ENCODE measurements around the gene ROBO2.

ROBO2 gene

DNA sequence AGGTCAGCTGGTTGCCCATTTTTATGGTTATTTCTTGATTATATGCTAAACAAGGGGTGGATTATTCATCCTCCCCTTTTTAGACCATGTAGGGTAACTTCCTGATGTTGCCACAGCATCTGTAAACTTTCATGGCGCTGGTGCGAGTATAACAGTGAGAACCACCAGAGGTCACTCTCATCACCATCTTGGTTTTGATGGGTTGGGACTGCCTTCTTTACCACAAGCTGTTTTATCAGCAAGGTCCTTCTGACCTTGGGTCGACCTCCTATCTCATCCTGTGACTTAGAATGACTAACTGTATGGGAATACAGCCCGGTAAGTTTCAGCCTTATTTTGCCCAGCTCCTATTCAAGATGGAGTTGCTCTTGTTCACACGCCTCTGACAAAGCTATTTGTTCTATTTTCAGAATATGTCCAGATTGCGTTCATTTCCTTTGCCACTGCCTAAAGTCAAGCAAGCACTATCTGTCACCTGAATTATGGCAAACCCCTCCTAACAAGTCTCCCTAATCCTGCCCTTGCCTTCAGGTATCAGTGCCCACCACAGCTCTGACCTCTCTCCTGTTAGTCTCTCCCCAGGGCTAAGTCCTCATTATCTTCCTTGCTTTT is 308.5 kb downstream of the ROBO2 start:
- Histone ChIP-seq H3K79me2 (no peaks in the 10 kb centered on the region), H3K27me3 (ENCODE audit: control insufficient read depth, insufficient read depth, low read length) (no peaks in the 10 kb centered on the region), H3K27ac (no peak overlapping the region), H3K4me1 (no peaks in the 10 kb centered on the region), H3K4me3 (ENCODE audit: low read depth, low read length) (no peak overlapping the region), H3K4me2 (ENCODE audit: low read length) (no peak overlapping the region), H2AFZ (no peak overlapping the region), H3K9me3 (ENCODE audit: control insufficient read depth, low read length) (no peaks in the 10 kb centered on the region), H3K36me3 (ENCODE audit: control insufficient read depth, insufficient read depth, low read length) (no peaks in the 10 kb centered on the region), H3K9ac (no peak overlapping the region)
- TF ChIP-seq, protein P1, sequence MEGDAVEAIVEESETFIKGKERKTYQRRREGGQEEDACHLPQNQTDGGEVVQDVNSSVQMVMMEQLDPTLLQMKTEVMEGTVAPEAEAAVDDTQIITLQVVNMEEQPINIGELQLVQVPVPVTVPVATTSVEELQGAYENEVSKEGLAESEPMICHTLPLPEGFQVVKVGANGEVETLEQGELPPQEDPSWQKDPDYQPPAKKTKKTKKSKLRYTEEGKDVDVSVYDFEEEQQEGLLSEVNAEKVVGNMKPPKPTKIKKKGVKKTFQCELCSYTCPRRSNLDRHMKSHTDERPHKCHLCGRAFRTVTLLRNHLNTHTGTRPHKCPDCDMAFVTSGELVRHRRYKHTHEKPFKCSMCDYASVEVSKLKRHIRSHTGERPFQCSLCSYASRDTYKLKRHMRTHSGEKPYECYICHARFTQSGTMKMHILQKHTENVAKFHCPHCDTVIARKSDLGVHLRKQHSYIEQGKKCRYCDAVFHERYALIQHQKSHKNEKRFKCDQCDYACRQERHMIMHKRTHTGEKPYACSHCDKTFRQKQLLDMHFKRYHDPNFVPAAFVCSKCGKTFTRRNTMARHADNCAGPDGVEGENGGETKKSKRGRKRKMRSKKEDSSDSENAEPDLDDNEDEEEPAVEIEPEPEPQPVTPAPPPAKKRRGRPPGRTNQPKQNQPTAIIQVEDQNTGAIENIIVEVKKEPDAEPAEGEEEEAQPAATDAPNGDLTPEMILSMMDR (IDR thresholded peaks at IDR 0.05): no peak

DNA sequence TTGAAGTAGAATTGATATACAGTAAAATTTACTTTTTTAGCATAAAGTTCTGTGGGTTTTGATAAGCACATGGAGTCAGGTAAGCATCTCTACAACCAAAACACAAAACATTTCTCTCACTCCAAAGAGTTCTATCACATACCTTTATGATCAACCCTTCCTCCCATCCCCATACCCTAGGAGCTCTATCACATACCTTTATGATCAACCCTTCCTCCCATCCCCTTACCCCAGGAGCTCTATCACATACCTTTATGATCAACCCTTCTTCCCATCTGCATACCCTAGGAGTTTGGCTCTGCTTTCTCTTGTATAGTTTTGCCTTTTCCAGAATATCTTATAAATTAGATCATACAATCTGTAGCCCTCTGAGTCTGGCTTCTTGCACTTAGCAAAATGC is 315.1 kb downstream of the ROBO2 start:
- no peaks in the 10 kb centered on the region for H3K4me1 ChIP-seq
- no peak overlapping the region for H3K4me2 ChIP-seq (ENCODE audit: low read length)
- TF ChIP-seq, protein P1 (IDR thresholded peaks at IDR 0.05): no peak
- H3K4me3 ChIP-seq (ENCODE audit: low read depth, low read length): no peak overlapping the region
- no peak overlapping the region for H3K27ac ChIP-seq
- no peak overlapping the region for H2AFZ ChIP-seq
- H3K36me3 ChIP-seq (ENCODE audit: control insufficient read depth, insufficient read depth, low read length): no peaks in the 10 kb centered on the region
- H3K9ac ChIP-seq: no peak overlapping the region
- H3K79me2 ChIP-seq: no peaks in the 10 kb centered on the region
- H3K27me3 ChIP-seq (ENCODE audit: control insufficient read depth, insufficient read depth, low read length): no peaks in the 10 kb centered on the region
- H3K9me3 ChIP-seq (ENCODE audit: control insufficient read depth, low read length): no peaks in the 10 kb centered on the region

DNA sequence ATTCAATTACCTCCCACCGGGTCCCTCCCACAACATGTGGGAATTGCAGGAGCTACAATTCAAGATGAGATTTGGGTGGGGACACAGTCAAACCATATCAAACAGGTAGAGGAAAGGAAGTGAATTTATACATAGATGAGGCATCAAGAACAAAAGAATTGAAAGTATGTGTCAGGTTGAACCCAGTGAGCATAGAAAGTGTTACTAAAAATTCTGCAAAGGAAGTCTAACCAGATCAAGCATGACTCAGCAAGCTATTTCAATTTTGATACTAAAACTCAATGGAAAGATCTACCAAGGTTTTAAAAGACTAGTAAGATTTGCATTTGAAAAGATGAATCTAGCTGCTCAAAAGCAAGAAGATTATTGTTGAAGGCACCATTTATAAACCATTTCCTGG is 323.0 kb downstream of the ROBO2 start:
- Histone ChIP-seq H3K9me3 (ENCODE audit: control insufficient read depth, low read length) (no peaks in the 10 kb centered on the region), H3K4me2 (ENCODE audit: low read length) (no peak overlapping the region), H3K27ac (no peak overlapping the region), H3K27me3 (ENCODE audit: control insufficient read depth, insufficient read depth, low read length) (no peaks in the 10 kb centered on the region), H3K79me2 (no peaks in the 10 kb centered on the region), H2AFZ (no peak overlapping the region), H3K4me1 (no peaks in the 10 kb centered on the region), H3K9ac (no peak overlapping the region), H3K4me3 (ENCODE audit: low read depth, low read length) (no peak overlapping the region), H3K36me3 (ENCODE audit: control insufficient read depth, insufficient read depth, low read length) (no peaks in the 10 kb centered on the region)
- TF ChIP-seq, protein P1 (IDR thresholded peaks at IDR 0.05): no peak

DNA sequence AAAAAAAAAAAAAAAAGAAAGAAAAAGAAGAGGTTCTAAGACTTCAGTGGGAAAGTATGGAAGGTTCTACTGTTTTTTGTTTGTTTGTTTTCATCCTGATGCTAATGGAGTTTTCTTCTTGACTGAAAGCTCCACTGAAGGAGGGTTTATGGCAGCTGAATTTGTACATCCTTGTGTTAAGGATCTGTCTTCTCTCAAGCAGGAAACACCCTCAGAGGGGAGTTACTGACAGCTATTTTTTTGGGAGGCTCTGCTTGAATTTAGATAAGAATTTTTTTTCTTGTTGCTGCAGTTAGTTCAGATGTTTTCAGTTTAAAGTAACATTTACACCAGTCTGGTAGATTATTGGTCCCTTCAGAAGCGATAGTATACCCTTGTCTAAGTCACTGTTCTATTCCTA is 325.3 kb downstream of the ROBO2 start:
- no peaks in the 10 kb centered on the region for H3K9me3 ChIP-seq (ENCODE audit: control insufficient read depth, low read length)
- no peak overlapping the region for H3K27ac ChIP-seq
- H3K36me3 ChIP-seq (ENCODE audit: control insufficient read depth, insufficient read depth, low read length): no peaks in the 10 kb centered on the region
- H3K79me2 ChIP-seq: no peaks in the 10 kb centered on the region
- no peak overlapping the region for H2AFZ ChIP-seq
- TF ChIP-seq, protein P1 (IDR thresholded peaks at IDR 0.05): no peak
- H3K9ac ChIP-seq: no peak overlapping the region
- no peak overlapping the region for H3K4me2 ChIP-seq (ENCODE audit: low read length)
- no peak overlapping the region for H3K4me3 ChIP-seq (ENCODE audit: low read depth, low read length)
- H3K4me1 ChIP-seq: no peaks in the 10 kb centered on the region
- no peaks in the 10 kb centered on the region for H3K27me3 ChIP-seq (ENCODE audit: control insufficient read depth, insufficient read depth, low read length)

DNA sequence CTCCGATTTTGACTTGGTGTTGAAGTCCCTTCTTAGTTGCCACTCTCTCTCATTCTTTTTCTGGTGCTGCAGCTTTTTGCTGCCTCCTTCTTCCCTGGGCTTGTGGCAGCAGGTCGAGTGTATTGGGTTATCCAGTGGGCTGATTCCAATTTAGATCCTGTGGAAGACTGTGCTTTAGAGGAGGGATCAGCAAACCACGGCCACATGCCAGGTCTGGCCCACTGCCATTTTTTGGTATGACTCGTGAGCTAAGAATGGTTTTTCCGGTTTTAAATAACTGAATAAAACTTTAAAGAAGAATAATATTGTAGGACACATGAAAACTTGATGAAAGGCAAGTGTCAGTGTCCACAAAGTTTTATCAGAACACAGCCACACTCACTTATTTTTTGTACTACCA is 330.5 kb downstream of the ROBO2 start:
- Histone ChIP-seq H3K27me3 (ENCODE audit: control insufficient read depth, insufficient read depth, low read length) (no peaks in the 10 kb centered on the region), H3K4me2 (ENCODE audit: low read length) (no peak overlapping the region), H3K9ac (no peak overlapping the region), H3K79me2 (no peaks in the 10 kb centered on the region), H3K36me3 (ENCODE audit: control insufficient read depth, insufficient read depth, low read length) (no peaks in the 10 kb centered on the region), H3K4me1 (no peaks in the 10 kb centered on the region), H2AFZ (no peak overlapping the region), H3K9me3 (ENCODE audit: control insufficient read depth, low read length) (no peaks in the 10 kb centered on the region), H3K27ac (no peak overlapping the region), H3K4me3 (ENCODE audit: low read depth, low read length) (no peak overlapping the region)
- TF ChIP-seq, protein P1 (IDR thresholded peaks at IDR 0.05): no peak
